ENCODE measurements around the gene TMEM74B.

- TF ChIP-seq CTCF (IDR thresholded peaks at IDR 0.05) (no peak), POLR2A (IDR thresholded peaks at IDR 0.05) (no peak), EP300 (IDR thresholded peaks at IDR 0.05) (no peak)
Observed at GRCh38 chr20:1205802-1206201, 21.0 kb upstream of the TMEM74B start.
